NCI-H1436 treated with DMSO at 0.1 percent for 48 hours (cell line): ENCODE measurements around the gene PITPNM3.

Source experiments
- DNase-seq: peaks from one replicate; lab custom pipeline; 2025; lab: John Stamatoyannopoulos, UW

The PITPNM3 gene

GRCh38 chr17:6479622-6480302 is 76.6 kb downstream of the PITPNM3 start:
- peak; percentile 23 for DNase-seq

GRCh38 chr17:6478486-6478885 is 77.9 kb downstream of the PITPNM3 start:
- no peak for DNase-seq

GRCh38 chr17:6477831-6478383 is 78.4 kb downstream of the PITPNM3 start:
- no peak for DNase-seq

GRCh38 chr17:6476810-6477179 is 79.6 kb downstream of the PITPNM3 start:
- DNase-seq = no peak

GRCh38 chr17:6476076-6476809 is 80.1 kb downstream of the PITPNM3 start:
- DNase-seq = no peak

- DNase-seq = no peak
Measured at GRCh38 chr17:6475411-6475810, 80.9 kb downstream of the PITPNM3 start.

- DNase-seq = no peak
Measured at GRCh38 chr17:6474906-6475305, 81.4 kb downstream of the PITPNM3 start.

- DNase-seq = no peak
Measured at GRCh38 chr17:6474376-6474775, 82.0 kb downstream of the PITPNM3 start.

GRCh38 chr17:6473128-6473767 is 83.1 kb downstream of the PITPNM3 start:
- DNase-seq = no peak

GRCh38 chr17:6472517-6472916 is 83.8 kb downstream of the PITPNM3 start:
- no peak for DNase-seq

GRCh38 chr17:6471531-6472465 is 84.6 kb downstream of the PITPNM3 start:
- DNase-seq = no peak

GRCh38 chr17:6470751-6471521 is 85.4 kb downstream of the PITPNM3 start:
- DNase-seq = no peak

- DNase-seq = no peak
Measured at GRCh38 chr17:6470146-6470718, 86.1 kb downstream of the PITPNM3 start.

GRCh38 chr17:6468051-6468790 is 88.1 kb downstream of the PITPNM3 start:
- DNase-seq = no peak

GRCh38 chr17:6467567-6467966 is 88.8 kb downstream of the PITPNM3 start:
- DNase-seq = no peak

- no peak for DNase-seq
Measured at GRCh38 chr17:6465206-6466003, 91.0 kb downstream of the PITPNM3 start.

- no peak for DNase-seq
Measured at GRCh38 chr17:6464446-6465041, 91.8 kb downstream of the PITPNM3 start.

- no peak for DNase-seq
Measured at GRCh38 chr17:6463616-6464445, 92.5 kb downstream of the PITPNM3 start.
